Trophoblast cell (in vitro differentiated cells and primary cell): ENCODE results near the gene DOCK10.
"Not testable (repeated sequence)": the region's sequence is repeated elsewhere in the genome, so short reads cannot be mapped to it uniquely, and the experiment has no call there.

ENCODE experiments used
- DNase-seq, 2 donors: peaks; one replicate each; pipeline ENCODE4 v3.0.0-alpha.2; 2016
- H2AFZ ChIP-seq: 2 replicates; pipeline ENCODE4 v1.6.1; 2013; ENCODE audit warnings: low read length, moderate library complexity, mild to moderate bottlenecking; ENCODE audit not compliant: insufficient read depth, poor library complexity
- H2AK5ac ChIP-seq: 2 replicates; pipeline ENCODE4 v1.6.1; 2013; ENCODE audit warnings: mild to moderate bottlenecking, low read length
- H2BK120ac ChIP-seq: 2 replicates; pipeline ENCODE4 v1.6.1; 2013; ENCODE audit warnings: low read length, mild to moderate bottlenecking, moderate library complexity; ENCODE audit not compliant: insufficient read depth, poor library complexity
- H2BK12ac ChIP-seq: 2 replicates; pipeline ENCODE4 v1.6.1; 2013; ENCODE audit warnings: mild to moderate bottlenecking, low read length, moderate library complexity
- H2BK5ac ChIP-seq: 2 replicates; pipeline ENCODE4 v1.6.1; 2013; ENCODE audit warnings: low read length, low read depth, moderate library complexity, mild to moderate bottlenecking; ENCODE audit not compliant: poor library complexity
- H3K14ac ChIP-seq: 2 replicates; pipeline ENCODE4 v1.6.1; 2013; ENCODE audit warnings: mild to moderate bottlenecking, low read length
- H3K18ac ChIP-seq: 2 replicates; pipeline ENCODE4 v1.6.1; 2013; ENCODE audit warnings: mild to moderate bottlenecking, low read length
- H3K23ac ChIP-seq: 2 replicates; pipeline ENCODE4 v1.6.1; 2013; ENCODE audit warnings: low read length
- H3K27ac ChIP-seq: 2 replicates; pipeline ENCODE4 v1.5.1; 2013; ENCODE audit warnings: low read depth, mild to moderate bottlenecking, inconsistent platforms, low read length, moderate library complexity
- H3K27me3 ChIP-seq: 2 replicates; pipeline ENCODE4 v1.6.1; 2013; ENCODE audit warnings: inconsistent platforms, mild to moderate bottlenecking, low read length, moderate library complexity; ENCODE audit not compliant: insufficient read depth
- H3K36me3 ChIP-seq, 2 experiments: 1 replicate in 1 of 2; 2 replicates in 1 of 2; pipeline ENCODE4 v1.6.1; 2013; ENCODE audit warnings: low read length in 2 of 2, mild to moderate bottlenecking in 2 of 2, moderate library complexity in 1 of 2; ENCODE audit not compliant: insufficient read depth in 2 of 2, control insufficient read depth in 1 of 2
- H3K4ac ChIP-seq: 2 replicates; pipeline ENCODE4 v1.6.1; 2013; ENCODE audit warnings: low read depth, mild to moderate bottlenecking, low read length, moderate library complexity
- H3K4me1 ChIP-seq, 2 experiments: 1 replicate in 1 of 2; 2 replicates in 1 of 2; pipeline ENCODE4 v1.6.1; 2013; ENCODE audit warnings: low read length in 2 of 2, mild to moderate bottlenecking in 2 of 2, moderate library complexity in 1 of 2; ENCODE audit not compliant: insufficient read depth in 2 of 2, control insufficient read depth in 1 of 2
- H3K4me2 ChIP-seq: 2 replicates; pipeline ENCODE4 v1.6.1; 2013; ENCODE audit warnings: inconsistent platforms, mild to moderate bottlenecking, low read length, moderate library complexity
- H3K4me3 ChIP-seq: 2 replicates; pipeline ENCODE4 v1.5.1; 2013; ENCODE audit warnings: mild to moderate bottlenecking, low read depth, low read length, inconsistent platforms
- H3K79me1 ChIP-seq: one replicate; pipeline ENCODE4 v1.6.1; 2013; ENCODE audit warnings: low read length
- H3K79me2 ChIP-seq: 2 replicates; pipeline ENCODE4 v1.6.1; 2013; ENCODE audit warnings: low read length, mild to moderate bottlenecking; ENCODE audit not compliant: control insufficient read depth, insufficient read depth, poor library complexity
- H3K9ac ChIP-seq: 2 replicates; pipeline ENCODE4 v1.6.1; 2013; ENCODE audit warnings: mild to moderate bottlenecking, low read length
- H3K9me3 ChIP-seq: 2 replicates; pipeline ENCODE4 v1.6.1; 2013; ENCODE audit warnings: low read depth, mild to moderate bottlenecking, control low read depth, inconsistent platforms, low read length; ENCODE audit not compliant: insufficient read depth
- H4K12ac ChIP-seq: 2 replicates; pipeline ENCODE4 v1.6.1; 2013; ENCODE audit warnings: low read depth, mild to moderate bottlenecking, low read length, moderate library complexity
- H4K8ac ChIP-seq: 2 replicates; pipeline ENCODE4 v1.6.1; 2013; ENCODE audit warnings: low read depth, mild to moderate bottlenecking, low read length, moderate library complexity
- H4K91ac ChIP-seq: one replicate; pipeline ENCODE4 v1.6.1; 2013; ENCODE audit warnings: low read depth, mild to moderate bottlenecking, low read length, moderate library complexity
- WGBS: extraction: QIAGEN DNeasy Blood & Tissue Kit; methylation state at CpG from one replicate; pipeline ENCODE4 v1.1.7; 2013; ENCODE audit warnings: missing lambda C conversion rate; ENCODE audit not compliant: insufficient read length, insufficient coverage; ENCODE audit errors: extremely low coverage; 5-methylcytosine and 5-hydroxymethylcytosine counted together

Gene DOCK10

DNA sequence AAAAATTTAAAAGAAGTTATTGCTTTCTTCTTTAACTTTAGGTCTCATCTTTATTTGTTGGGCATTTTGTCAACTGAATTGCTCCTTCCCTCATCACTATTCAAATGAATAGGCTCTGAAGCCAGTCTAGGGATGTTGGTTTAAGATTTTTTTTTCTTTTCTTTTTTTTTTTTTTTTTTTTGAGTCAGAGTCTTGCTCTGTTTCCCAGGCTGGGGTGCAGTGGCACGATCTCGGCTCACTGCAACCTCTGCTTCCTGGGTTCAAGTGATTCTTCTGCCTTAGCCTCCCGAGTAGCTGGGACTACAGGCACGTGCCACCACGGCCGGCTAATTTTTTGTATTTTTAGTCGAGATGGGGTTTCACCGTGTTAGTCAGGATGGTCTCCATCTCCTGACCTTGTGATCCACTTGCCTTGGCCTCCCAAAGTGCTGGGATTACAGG, 98.6 kb downstream of the DOCK10 start:
- H4K12ac ChIP-seq, H4K8ac ChIP-seq, H2BK12ac ChIP-seq, DNase-seq, H3K36me3 ChIP-seq, H3K4me1 ChIP-seq, H3K27ac ChIP-seq, H3K79me1 ChIP-seq, H3K27me3 ChIP-seq, H2AFZ ChIP-seq, H3K18ac ChIP-seq, H3K9me3 ChIP-seq, H3K79me2 ChIP-seq, H3K23ac ChIP-seq, H2AK5ac ChIP-seq, H3K4me3 ChIP-seq, H4K91ac ChIP-seq, H2BK5ac ChIP-seq, H3K4ac ChIP-seq, H3K14ac ChIP-seq, H2BK120ac ChIP-seq, H3K4me2 ChIP-seq, H3K9ac ChIP-seq: not testable (repeated sequence)
- WGBS: no CpG with 5 or more reads among the region's 8 CpGs

DNA sequence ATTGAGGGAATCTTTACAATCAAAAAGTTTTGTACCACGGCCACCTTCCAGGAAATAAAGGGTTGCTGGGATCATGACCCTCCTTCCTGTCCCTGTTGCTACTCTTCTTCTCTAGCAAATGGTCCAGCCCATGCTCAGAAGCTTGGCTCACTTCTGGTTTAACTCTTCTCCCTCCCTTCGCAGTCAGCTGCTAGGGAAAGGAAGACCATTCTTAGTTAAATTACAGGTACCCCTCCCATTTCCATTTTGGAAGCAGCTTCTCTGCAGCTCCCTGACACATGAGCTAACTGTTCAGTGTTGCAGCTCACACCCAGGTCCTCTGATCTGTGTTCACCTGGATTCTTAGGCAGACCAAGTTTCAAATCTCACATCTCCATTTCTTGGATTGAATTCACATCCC, 100.3 kb downstream of the DOCK10 start:
- WGBS: no CpG with 5 or more reads among the region's 2 CpGs

DNA sequence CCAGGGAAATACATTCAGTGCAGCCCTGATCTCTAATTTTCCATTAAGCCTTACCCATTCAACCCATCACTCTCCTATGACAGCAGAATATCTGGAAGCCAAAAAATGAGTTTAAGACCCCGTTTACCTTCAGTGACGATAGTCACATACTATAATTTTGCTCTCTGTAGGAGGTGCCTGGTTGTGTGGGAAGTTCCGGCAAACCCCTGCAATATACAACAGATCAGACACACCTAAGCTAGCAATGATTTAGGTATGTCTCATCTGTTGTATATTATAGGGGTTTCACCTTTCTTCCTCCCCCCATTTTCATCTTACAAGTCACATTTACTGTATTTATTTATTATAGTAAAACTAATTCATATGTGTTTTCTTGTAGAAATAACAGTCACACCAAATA, 101.7 kb downstream of the DOCK10 start:
- Histone ChIP-seq H3K23ac (no peak overlapping the region), H3K27me3 (no peaks in the 10 kb centered on the region), H3K18ac (no peak overlapping the region), H2AK5ac (no peak overlapping the region), H3K36me3 (no peaks in the 10 kb centered on the region), H3K9me3 (no peaks in the 10 kb centered on the region), H3K79me2 (no peaks in the 10 kb centered on the region), H3K4me2 (no peak overlapping the region), H2AFZ (no peak overlapping the region), H3K27ac (no peak overlapping the region), H2BK120ac (no peak overlapping the region), H3K9ac (no peak overlapping the region), H4K91ac (no peak overlapping the region), H3K4me3 (no peak overlapping the region), H3K4ac (no peak overlapping the region), H3K14ac (no peak overlapping the region), H2BK5ac (no peak overlapping the region), H4K8ac (no peak overlapping the region), H3K4me1 (no peaks in the 10 kb centered on the region), H3K79me1 (no peaks in the 10 kb centered on the region), H4K12ac (no peak overlapping the region), H2BK12ac (no peak overlapping the region)
- no peak for DNase-seq
- no CpG with 5 or more reads among the region's 3 CpGs for WGBS

More for the DNA sequence above, 100.3 kb downstream of the DOCK10 start:
- Histone ChIP-seq H3K14ac (no peak overlapping the region), H3K4ac (no peak overlapping the region), H3K9me3 (no peaks in the 10 kb centered on the region), H3K27ac (no peak overlapping the region), H3K79me2 (no peaks in the 10 kb centered on the region), H4K12ac (no peak overlapping the region), H2BK120ac (no peak overlapping the region), H2AFZ (no peak overlapping the region), H3K23ac (no peak overlapping the region), H4K91ac (no peak overlapping the region), H2BK5ac (no peak overlapping the region), H3K18ac (no peak overlapping the region), H2AK5ac (no peak overlapping the region), H3K4me1 (no peaks in the 10 kb centered on the region), H3K4me3 (no peak overlapping the region), H3K4me2 (no peak overlapping the region), H4K8ac (no peak overlapping the region), H3K79me1 (no peaks in the 10 kb centered on the region), H2BK12ac (no peak overlapping the region), H3K9ac (no peak overlapping the region), H3K27me3 (no peaks in the 10 kb centered on the region), H3K36me3 (no peaks in the 10 kb centered on the region)
- no peak for DNase-seq

DNA sequence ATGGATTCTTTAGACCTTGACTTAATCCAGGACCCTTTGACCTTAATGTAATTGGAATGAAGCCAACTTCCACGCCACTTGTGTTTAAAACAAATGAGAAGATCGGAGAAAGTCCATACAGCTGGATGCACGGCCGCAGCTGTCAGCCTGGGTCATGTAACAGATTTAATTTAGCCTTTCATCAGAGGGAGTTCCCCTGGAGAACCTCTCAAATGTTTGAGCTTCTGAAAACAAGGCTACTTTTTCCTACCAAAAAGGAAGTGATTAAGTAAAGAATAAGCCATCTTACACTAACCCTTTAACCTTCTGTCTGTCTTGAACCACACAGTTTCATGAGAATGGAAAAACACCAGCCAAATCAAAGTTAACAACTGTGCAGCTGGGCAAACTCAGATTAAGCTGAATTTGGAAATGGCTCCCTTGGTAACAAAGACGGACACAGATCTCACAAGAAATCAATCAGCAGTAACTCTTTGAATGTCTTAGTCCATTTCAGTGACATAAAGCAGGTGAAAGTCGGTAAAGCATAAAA, 103.6 kb downstream of the DOCK10 start:
- H2AK5ac ChIP-seq: no peak overlapping the region
- no peak overlapping the region for H2AFZ ChIP-seq
- H3K27ac ChIP-seq: no peak overlapping the region
- H3K36me3 ChIP-seq: no peaks in the 10 kb centered on the region
- H3K14ac ChIP-seq: no peak overlapping the region
- H3K4me1 ChIP-seq: no peaks in the 10 kb centered on the region
- H3K9ac ChIP-seq: no peak overlapping the region
- no CpG with 5 or more reads among the region's 6 CpGs for WGBS
- H3K79me2 ChIP-seq: no peaks in the 10 kb centered on the region
- no peak overlapping the region for H2BK5ac ChIP-seq
- no peak for DNase-seq
- H3K4ac ChIP-seq: no peak overlapping the region
- no peak overlapping the region for H4K12ac ChIP-seq
- H4K91ac ChIP-seq: no peak overlapping the region
- H3K79me1 ChIP-seq: no peaks in the 10 kb centered on the region
- no peak overlapping the region for H2BK120ac ChIP-seq
- no peak overlapping the region for H3K4me3 ChIP-seq
- no peak overlapping the region for H2BK12ac ChIP-seq
- H3K9me3 ChIP-seq: no peaks in the 10 kb centered on the region
- H3K4me2 ChIP-seq: no peak overlapping the region
- H3K27me3 ChIP-seq: no peaks in the 10 kb centered on the region
- H3K18ac ChIP-seq: no peak overlapping the region
- no peak overlapping the region for H3K23ac ChIP-seq
- no peak overlapping the region for H4K8ac ChIP-seq
